ENCODE results near the gene LMF2. TPM values are rescaled to one million over a fixed set of nuclear protein-coding genes. Genes with fewer than 3 reads are reported as not detected.
"Not testable (repeated sequence)": the region's sequence is repeated elsewhere in the genome, so short reads cannot be mapped to it uniquely, and the experiment has no call there.

LMF2 gene
- total RNA-seq, 2 donors from 2014 or later, result 147 to 158 TPM

DNA sequence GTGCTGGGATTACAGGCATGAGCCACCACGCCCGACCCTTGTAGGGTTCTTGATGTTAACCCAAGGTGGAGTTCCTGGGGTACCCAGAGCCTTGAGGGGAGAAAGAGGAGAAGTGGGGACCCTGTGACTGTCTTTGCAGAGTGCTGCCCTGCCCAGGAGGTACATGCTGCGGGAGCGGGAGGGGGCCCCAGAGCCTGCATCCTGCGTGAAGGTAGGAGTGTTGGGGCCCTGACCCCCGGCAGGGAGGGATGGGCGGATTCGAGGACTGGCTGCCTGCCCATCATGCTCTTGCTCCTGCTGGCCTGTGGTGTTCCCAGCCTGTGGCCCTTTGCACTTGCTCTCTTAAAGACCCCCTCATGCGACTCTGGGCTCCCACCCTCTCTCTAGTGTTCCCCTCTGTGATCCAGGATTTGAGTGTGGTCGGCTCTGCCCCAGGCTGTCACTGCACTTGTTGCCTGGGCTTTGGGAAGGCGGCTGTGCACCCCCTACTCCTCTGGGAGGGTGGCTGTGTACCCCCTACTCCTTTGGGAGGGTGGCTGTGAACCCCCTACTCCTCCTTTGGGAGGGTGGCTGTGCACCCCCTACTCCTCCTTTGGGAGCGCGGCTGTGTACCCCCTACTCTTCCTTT is 13.4 kb upstream of the LMF2 start:
- intact Hi-C loops (cut with DNase I), result no loop called here
- Histone ChIP-seq H3K4me3 (no peak overlapping the region), H3K27me3 (no peaks in the 10 kb centered on the region), H3K36me3 (replicated peaks in 1 of 2; ENCODE audit: insufficient read depth in 1 of 2, low read depth in 2 of 2) (peaks cover 0 to 12% of the 10 kb centered on the region in 2 donors), H3K4me1 (peaks cover 15% of the 10 kb centered on the region), H3K27ac (no peak overlapping the region), H3K9me3 (no peaks in the 10 kb centered on the region)
- WGBS, 2 donors, result 82 to 92% methylated on average over 12 to 13 of the region's 13 CpGs
- no peak for ATAC-seq
- no peak for TF ChIP-seq POLR2A (IDR thresholded peaks at IDR 0.05)
- TF ChIP-seq, protein P1, sequence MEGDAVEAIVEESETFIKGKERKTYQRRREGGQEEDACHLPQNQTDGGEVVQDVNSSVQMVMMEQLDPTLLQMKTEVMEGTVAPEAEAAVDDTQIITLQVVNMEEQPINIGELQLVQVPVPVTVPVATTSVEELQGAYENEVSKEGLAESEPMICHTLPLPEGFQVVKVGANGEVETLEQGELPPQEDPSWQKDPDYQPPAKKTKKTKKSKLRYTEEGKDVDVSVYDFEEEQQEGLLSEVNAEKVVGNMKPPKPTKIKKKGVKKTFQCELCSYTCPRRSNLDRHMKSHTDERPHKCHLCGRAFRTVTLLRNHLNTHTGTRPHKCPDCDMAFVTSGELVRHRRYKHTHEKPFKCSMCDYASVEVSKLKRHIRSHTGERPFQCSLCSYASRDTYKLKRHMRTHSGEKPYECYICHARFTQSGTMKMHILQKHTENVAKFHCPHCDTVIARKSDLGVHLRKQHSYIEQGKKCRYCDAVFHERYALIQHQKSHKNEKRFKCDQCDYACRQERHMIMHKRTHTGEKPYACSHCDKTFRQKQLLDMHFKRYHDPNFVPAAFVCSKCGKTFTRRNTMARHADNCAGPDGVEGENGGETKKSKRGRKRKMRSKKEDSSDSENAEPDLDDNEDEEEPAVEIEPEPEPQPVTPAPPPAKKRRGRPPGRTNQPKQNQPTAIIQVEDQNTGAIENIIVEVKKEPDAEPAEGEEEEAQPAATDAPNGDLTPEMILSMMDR (IDR thresholded peaks at IDR 0.05), result no peak
- no peak for DNase-seq

DNA sequence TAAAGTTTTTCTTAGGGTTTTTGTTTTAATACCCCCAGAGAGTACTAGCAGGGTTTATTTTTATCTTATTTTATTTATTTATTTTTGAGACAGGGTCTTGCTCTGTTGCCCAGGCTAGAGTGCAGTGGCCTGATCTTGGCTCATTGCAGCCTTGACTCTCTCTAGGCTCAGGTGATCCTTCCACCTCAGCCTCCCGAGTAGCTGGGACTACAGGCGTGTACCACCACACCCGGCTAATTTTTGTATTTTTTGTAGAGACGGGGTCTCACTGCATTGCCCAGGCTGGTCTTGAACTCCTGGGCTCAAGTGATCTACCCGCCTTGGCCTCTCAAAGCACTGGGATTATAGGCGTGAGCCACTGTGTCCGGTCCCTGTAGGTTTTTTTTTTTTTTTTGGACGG is 12.7 kb upstream of the LMF2 start:
- H3K36me3 ChIP-seq (replicated peaks in 1 of 2; ENCODE audit: insufficient read depth in 1 of 2, low read depth in 2 of 2), result peaks cover 0 to 12% of the 10 kb centered on the region in 2 donors
- H3K27ac ChIP-seq; DNase-seq; ATAC-seq; H3K4me3 ChIP-seq; H3K9me3 ChIP-seq; intact Hi-C loops (cut with DNase I); H3K27me3 ChIP-seq: not testable (repeated sequence)
- H3K4me1 ChIP-seq, result peaks cover 15% of the 10 kb centered on the region
- whole genome bisulfite sequencing, 2 donors, result 93 to 98% methylated on average over 8 of the region's 8 CpGs

DNA sequence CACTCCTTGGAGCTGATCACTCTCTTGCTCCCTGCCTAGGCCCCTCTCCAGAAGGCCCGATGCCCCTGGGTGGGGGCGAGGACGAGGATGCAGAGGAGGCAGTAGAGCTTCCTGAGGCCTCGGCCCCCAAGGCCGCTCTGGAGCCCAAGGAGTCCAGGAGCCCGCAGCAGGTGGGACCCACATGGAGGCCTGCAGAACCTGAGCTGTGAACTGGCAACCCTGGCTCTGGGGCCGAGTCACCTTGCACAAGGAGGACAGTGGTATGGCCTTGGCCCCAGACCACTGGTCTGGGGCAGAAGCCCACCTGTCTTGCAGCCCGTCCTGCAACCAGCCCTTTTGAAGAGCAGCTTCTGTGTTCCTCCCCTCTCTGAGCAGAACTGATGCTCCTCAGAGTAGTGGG is 11.6 kb upstream of the LMF2 start:
- no peak overlapping the region for H3K4me3 ChIP-seq
- DNase-seq (no peak), ATAC-seq (no peak)
- intact Hi-C loops (cut with DNase I), result no loop called here
- H3K27ac ChIP-seq, result no peak overlapping the region
- WGBS, 2 donors, result 96 to 100% methylated on average over 1 to 8 of the region's 8 CpGs
- no peaks in the 10 kb centered on the region for H3K9me3 ChIP-seq
- no peaks in the 10 kb centered on the region for H3K27me3 ChIP-seq
- TF ChIP-seq POLR2A (IDR thresholded peaks at IDR 0.05), result no peak
- TF ChIP-seq, protein P1 (IDR thresholded peaks at IDR 0.05), result no peak
- H3K36me3 ChIP-seq (replicated peaks in 1 of 2; ENCODE audit: insufficient read depth in 1 of 2, low read depth in 2 of 2), result peaks cover 0 to 12% of the 10 kb centered on the region in 2 donors
- peaks cover 4% of the 10 kb centered on the region for H3K4me1 ChIP-seq

DNA sequence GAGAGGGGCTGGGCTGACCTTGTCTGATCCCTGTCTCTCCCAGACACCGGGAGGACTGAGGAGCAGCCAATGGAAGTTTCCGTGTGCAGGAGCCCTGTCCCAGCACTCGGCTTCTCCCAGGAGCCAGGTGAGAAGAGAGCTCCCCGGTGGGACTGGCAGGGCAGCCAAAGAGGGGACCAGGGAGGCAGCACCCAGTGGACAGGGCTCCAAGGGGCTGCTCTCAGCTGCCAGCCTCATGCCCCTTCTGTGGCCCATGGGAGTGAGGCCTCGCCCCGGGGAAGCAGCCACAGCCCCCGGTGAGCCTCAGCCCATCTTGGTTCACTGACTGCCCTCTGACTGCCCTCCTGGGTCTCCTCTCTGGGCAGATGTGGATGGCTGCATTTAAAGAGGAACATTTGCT is 11.1 kb upstream of the LMF2 start:
- H3K36me3 ChIP-seq (replicated peaks in 1 of 2; ENCODE audit: insufficient read depth in 1 of 2, low read depth in 2 of 2), result peaks cover 0 to 12% of the 10 kb centered on the region in 2 donors
- no peak overlapping the region for H3K27ac ChIP-seq
- TF ChIP-seq, protein P1 (IDR thresholded peaks at IDR 0.05), result no peak
- no peak for TF ChIP-seq POLR2A (IDR thresholded peaks at IDR 0.05)
- H3K4me3 ChIP-seq, result no peak overlapping the region
- no peaks in the 10 kb centered on the region for H3K9me3 ChIP-seq
- H3K27me3 ChIP-seq, result no peaks in the 10 kb centered on the region
- DNase-seq (no peak), ATAC-seq (no peak)
- 93% methylated on average over 7 of the region's 7 CpGs; no CpG with 5 or more reads in 1 of the 2 donors for WGBS, 2 donors
- intact Hi-C loops (cut with DNase I), result no loop called here
- H3K4me1 ChIP-seq, result no peaks in the 10 kb centered on the region

DNA sequence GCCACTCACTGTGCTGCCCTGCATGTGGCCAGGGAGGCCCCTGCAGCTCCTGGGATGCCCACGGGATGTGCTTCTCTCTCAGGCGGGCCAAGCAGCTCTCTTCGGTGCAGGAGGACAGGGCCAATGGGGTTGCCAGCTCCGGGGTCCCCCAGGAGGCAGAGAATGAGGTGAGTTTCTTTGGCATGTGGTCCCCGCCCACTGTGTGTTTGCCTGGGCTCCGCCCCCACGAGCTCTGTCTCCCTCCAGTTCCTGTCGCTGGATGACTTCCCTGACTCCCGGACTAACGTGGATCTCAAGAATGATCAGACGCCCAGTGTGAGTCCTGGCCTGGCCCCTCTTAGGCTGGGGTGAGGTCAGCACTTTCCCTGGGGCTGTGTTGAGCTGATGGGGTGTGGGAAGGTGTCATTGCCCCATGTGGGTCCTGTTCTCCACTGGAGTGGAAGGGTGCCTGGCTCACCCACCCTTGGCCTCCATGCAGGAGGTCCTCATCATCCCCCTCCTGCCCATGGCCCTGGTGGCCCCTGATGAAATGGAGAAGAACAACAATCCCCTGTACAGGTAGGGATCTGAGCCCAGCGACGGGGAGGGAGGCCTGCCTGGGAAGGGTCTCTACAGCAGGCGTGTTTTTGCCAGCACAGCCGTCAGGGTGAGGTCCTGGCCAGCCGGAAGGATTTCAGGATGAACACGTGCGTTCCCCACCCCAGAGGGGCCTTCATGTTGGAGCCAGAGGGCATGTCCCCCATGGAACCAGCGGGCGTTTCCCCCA is 10.2 kb upstream of the LMF2 start:
- H3K4me3 ChIP-seq, result no peak overlapping the region
- no peak overlapping the region for H3K27ac ChIP-seq
- no peaks in the 10 kb centered on the region for H3K4me1 ChIP-seq
- no peaks in the 10 kb centered on the region for H3K27me3 ChIP-seq
- H3K36me3 ChIP-seq (replicated peaks in 1 of 2; ENCODE audit: insufficient read depth in 1 of 2, low read depth in 2 of 2), result peaks cover 0 to 5% of the 10 kb centered on the region in 2 donors
- TF ChIP-seq, protein P1 (IDR thresholded peaks at IDR 0.05), result no peak
- TF ChIP-seq POLR2A (IDR thresholded peaks at IDR 0.05), result no peak
- DNase-seq (no peak), ATAC-seq (no peak)
- no peaks in the 10 kb centered on the region for H3K9me3 ChIP-seq
- WGBS, 2 donors, result 79 to 87% methylated on average over 9 to 19 of the region's 20 CpGs
- intact Hi-C loops (cut with DNase I), result no loop called here

All from body of pancreas (tissue), 4 donors.